Osteocyte (in vitro differentiated cells): ENCODE measurements around the gene CGNL1. TPM values are rescaled to one million over a fixed set of nuclear protein-coding genes. Genes with fewer than 3 reads are reported as not detected.

Source experiments
- DNase-seq: peaks from one replicate; pipeline ENCODE4 v3.0.0; 2021; ENCODE audit warnings: mixed read lengths; ENCODE audit not compliant: unreplicated experiment; ENCODE audit errors: extremely low spot score
- H3K27ac Mint-ChIP-seq: one replicate; pipeline ENCODE4 v1.8.0; 2021; ENCODE audit warnings: mild to moderate bottlenecking, mixed read lengths; ENCODE audit not compliant: unreplicated experiment
- H3K27me3 Mint-ChIP-seq: one replicate; pipeline ENCODE4 v1.8.0; 2021; ENCODE audit warnings: mixed read lengths; ENCODE audit not compliant: unreplicated experiment
- H3K36me3 Mint-ChIP-seq: one replicate; pipeline ENCODE4 v1.8.0; 2021; ENCODE audit warnings: mixed read lengths; ENCODE audit not compliant: unreplicated experiment
- H3K4me1 Mint-ChIP-seq: one replicate; pipeline ENCODE4 v1.8.0; 2021; ENCODE audit warnings: mixed read lengths; ENCODE audit not compliant: unreplicated experiment
- H3K4me3 Mint-ChIP-seq: one replicate; pipeline ENCODE4 v1.8.0; 2021; ENCODE audit warnings: mild to moderate bottlenecking, moderate library complexity, mixed read lengths; ENCODE audit not compliant: unreplicated experiment
- H3K9me3 Mint-ChIP-seq: one replicate; pipeline ENCODE4 v1.8.0; 2021; ENCODE audit warnings: mixed read lengths; ENCODE audit not compliant: unreplicated experiment
- CTCF ChIP-seq: fragments of 200-600 bp; sonication (generic); IDR thresholded peaks from 2 replicates; pipeline ENCODE4 v1.5.0; 2021; ENCODE audit warnings: antibody characterized with exemption, mild to moderate bottlenecking, moderate library complexity
- total RNA-seq: library from RNA; stranded (reverse); gene quantifications from 2 replicates; pipeline ENCODE4 v1.2.1, GENCODE V29; 2021

Gene CGNL1
- total RNA-seq, 1 donor from 2014 or later, result 6.2 TPM

GRCh38 chr15:57384024-57384423 is 7.7 kb downstream of the CGNL1 start:
- no peak overlapping the region for H3K4me3 Mint-ChIP-seq
- H3K9me3 Mint-ChIP-seq, result no peaks in the 10 kb centered on the region
- H3K27me3 Mint-ChIP-seq, result peaks cover 24% of the 10 kb centered on the region
- H3K27ac Mint-ChIP-seq, result no peak overlapping the region
- peaks cover 9% of the 10 kb centered on the region for H3K4me1 Mint-ChIP-seq
- no peak for DNase-seq
- no peak for TF ChIP-seq CTCF
- peaks cover 4% of the 10 kb centered on the region for H3K36me3 Mint-ChIP-seq

DNA sequence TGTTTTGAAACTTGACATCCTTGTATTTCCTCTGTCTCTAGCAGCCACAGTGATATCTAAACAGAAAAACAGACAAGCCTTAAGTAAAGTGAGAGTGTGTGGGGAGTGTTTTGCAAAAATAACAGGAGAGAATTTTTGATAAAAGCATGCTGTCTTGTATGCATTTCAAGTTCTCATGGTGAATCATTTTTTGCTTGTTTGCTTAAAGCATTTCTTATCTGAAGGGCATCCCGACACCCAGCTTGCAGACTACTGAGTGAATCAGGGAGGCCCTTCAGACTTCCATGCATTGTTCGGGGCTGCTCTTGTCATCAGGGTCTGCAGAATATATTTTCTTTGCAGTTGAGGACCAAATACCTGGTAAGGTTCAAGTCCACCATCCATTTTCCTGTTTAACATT is 8.5 kb downstream of the CGNL1 start:
- H3K36me3 Mint-ChIP-seq, result peaks cover 4% of the 10 kb centered on the region
- H3K4me1 Mint-ChIP-seq, result peaks cover 9% of the 10 kb centered on the region
- TF ChIP-seq CTCF, result no peak
- peaks cover 26% of the 10 kb centered on the region for H3K27me3 Mint-ChIP-seq
- no peak overlapping the region for H3K27ac Mint-ChIP-seq
- H3K4me3 Mint-ChIP-seq, result no peak overlapping the region
- no peak for DNase-seq
- no peaks in the 10 kb centered on the region for H3K9me3 Mint-ChIP-seq

DNA sequence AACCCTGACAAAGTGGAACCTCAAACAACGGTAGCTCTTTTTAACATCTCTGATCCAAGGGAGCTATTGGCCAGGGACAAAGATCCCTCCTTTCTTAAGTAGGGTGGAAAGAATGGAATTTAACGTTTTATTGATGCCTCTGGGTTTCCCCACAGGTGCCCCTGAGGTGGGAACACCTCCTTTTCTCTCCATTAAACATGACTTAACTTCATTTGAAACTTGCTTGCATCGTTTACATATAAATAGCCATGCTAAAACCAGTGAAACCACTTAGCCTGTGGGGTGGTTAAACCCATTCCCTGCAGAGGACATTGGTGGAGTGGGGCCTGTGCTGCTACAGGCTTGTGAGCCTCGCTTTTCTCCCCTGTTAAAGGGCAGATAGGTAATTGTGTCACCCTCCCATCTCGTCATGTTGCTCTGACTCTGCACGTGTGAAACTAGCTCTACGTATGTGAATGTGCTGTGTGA is 9.7 kb downstream of the CGNL1 start:
- Mint-ChIP-seq H3K27me3 (peaks cover 26% of the 10 kb centered on the region), H3K27ac (no peak overlapping the region), H3K36me3 (peaks cover 4% of the 10 kb centered on the region), H3K4me3 (no peak overlapping the region), H3K4me1 (peaks cover 9% of the 10 kb centered on the region), H3K9me3 (no peaks in the 10 kb centered on the region)
- DNase-seq, result no peak
- no peak for TF ChIP-seq CTCF

DNA sequence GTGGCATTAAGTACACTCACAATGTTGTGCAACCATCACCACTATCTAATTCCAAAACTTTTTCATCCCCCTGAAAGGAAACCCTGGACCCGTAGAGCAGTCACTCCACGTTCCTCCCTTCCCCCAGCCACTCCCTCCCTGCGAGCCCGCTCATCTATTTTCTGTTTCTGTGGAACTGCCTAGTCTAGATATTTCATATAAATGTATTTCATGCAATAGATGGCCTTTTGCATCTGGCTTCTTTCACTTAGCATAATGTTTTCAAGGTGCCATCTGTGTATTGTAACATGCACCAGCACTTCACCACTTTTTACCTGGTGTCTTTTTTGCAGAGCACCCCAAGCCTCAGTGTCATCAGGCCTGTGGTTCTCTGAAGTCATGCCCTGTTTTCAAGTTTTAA is 10.7 kb downstream of the CGNL1 start:
- Mint-ChIP-seq H3K27me3 (peaks cover 21% of the 10 kb centered on the region), H3K36me3 (peaks cover 4% of the 10 kb centered on the region), H3K4me3 (no peak overlapping the region), H3K9me3 (no peaks in the 10 kb centered on the region), H3K27ac (no peak overlapping the region), H3K4me1 (peaks cover 9% of the 10 kb centered on the region)
- DNase-seq, result no peak
- TF ChIP-seq CTCF, result no peak

DNA sequence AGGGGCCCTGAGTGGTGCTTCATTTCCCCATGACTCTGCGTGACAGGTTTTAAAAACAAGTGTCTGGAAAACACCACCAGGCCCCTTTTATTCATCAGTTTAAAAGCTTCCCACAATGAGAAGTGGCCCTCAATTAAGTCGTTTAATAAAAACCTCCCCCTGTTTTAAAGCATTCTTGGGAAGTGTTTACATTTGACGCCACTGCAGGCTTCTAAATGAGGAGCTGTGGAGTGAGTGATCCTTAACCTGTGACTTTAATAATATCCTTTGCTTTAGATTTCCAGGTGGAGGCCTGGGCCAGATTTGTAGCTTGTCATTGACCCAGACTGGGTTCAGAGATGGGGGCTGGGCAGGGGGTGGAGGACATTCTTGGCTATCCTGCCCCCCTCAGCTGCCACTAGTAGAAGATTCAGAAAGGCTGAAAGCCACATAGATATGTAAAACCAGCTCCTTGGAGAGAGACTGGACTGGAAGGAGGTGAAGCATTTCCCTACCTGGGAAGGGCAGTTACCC is 11.3 kb downstream of the CGNL1 start:
- Mint-ChIP-seq H3K27me3 (peaks cover 17% of the 10 kb centered on the region), H3K4me3 (no peak overlapping the region), H3K36me3 (peaks cover 4% of the 10 kb centered on the region), H3K9me3 (no peaks in the 10 kb centered on the region), H3K4me1 (peaks cover 9% of the 10 kb centered on the region), H3K27ac (no peak overlapping the region)
- no peak for TF ChIP-seq CTCF
- DNase-seq, result no peak
